HG02610 (cell line): ENCODE results near the gene EIF2B1.

ENCODE experiments used
- ATAC-seq: cut with Tn5 transposase; IDR thresholded peaks from one replicate; pipeline ENCODE4 v1.9.1; 2021; ENCODE audit warnings: mild to moderate bottlenecking, moderate library complexity; ENCODE audit not compliant: unreplicated experiment

The EIF2B1 gene

GRCh38 chr12:123633379-123634141 is at the start of gene EIF2B1, which contains the start of gene GTF2H3:
Gene EIF2B1 (minus strand): TSS chr12:123633686. CDS start chr12:123633557, 129 bp downstream.
Gene GTF2H3 (plus strand): TSS chr12:123633829. CDS start chr12:123633860, 31 bp downstream.
- ATAC-seq: peak; percentile 94

DNA sequence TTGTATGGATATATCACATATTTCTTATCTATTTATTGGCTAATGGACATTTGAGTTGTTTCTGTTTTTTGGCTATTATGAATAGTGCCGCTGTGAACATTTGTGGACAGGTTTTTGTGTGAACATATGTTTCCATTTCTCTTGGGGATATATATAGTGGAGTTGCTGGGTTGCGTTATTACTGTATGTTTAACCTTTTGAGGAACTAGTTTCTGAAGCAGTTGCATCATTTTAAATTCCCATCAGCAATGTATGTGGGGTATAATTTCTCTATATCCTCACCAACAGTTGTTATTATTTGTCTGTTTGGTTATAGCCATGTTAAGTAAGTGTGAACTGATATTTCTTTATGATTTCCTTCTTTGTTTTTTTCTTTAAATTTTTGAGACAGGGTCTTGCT is 48.1 kb upstream of the EIF2B1 start:
- ATAC-seq: peak; percentile 49

DNA sequence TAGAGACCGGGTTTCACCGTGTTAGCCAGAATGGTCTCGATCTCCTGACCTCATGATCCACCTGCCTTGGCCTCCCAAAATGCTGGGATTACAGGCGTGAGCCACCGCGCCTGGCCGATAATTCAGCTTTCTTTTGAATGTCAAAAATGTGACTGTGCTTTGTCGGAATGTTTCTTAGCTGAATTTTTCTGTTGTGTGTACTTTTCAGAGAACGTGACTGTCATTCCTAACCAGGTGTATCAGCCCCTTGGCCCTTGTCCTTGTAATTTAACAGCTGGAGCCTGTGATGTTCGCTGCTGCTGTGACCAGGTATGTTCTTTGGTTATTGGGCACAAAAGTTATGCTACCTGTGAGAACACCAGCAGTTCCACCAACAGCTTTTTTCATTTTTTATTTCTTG is 45.5 kb upstream of the EIF2B1 start:
- no peak for ATAC-seq

GRCh38 chr12:123676616-123677320 is 43.3 kb upstream of the EIF2B1 start:
- no peak for ATAC-seq

- ATAC-seq: no peak
Measured at GRCh38 chr12:123675436-123675835, 42.0 kb upstream of the EIF2B1 start.

DNA sequence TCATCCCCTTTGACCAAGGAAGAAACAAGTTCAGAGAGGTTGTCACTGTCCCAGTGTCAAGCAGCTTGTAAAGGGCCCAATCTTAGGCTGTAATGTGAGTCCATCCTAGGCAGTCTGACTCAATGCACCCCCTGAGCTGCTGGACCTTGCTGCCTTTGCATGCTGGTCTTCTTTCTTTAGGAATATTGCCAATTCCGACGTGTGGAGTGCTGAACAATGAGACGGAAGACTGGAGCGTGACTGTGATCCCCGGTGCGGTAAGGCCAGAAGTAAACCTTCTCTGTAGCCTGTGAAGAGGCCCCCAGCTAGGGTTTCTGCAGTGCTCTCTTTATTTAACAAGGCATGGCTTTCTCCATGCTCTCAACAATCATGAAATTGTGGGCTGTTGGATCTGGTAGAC is 38.4 kb upstream of the EIF2B1 start:
- no peak for ATAC-seq

- peak; percentile 99 for ATAC-seq
Measured at GRCh38 chr12:123670882-123671728, 37.6 kb upstream of the EIF2B1 start, which contains the start of gene TCTN2. Gene TCTN2 (plus strand): TSS chr12:123671113. CDS start chr12:123671241, 128 bp downstream.

- ATAC-seq: no peak
Measured at GRCh38 chr12:123667771-123668170, 34.3 kb upstream of the EIF2B1 start.

DNA sequence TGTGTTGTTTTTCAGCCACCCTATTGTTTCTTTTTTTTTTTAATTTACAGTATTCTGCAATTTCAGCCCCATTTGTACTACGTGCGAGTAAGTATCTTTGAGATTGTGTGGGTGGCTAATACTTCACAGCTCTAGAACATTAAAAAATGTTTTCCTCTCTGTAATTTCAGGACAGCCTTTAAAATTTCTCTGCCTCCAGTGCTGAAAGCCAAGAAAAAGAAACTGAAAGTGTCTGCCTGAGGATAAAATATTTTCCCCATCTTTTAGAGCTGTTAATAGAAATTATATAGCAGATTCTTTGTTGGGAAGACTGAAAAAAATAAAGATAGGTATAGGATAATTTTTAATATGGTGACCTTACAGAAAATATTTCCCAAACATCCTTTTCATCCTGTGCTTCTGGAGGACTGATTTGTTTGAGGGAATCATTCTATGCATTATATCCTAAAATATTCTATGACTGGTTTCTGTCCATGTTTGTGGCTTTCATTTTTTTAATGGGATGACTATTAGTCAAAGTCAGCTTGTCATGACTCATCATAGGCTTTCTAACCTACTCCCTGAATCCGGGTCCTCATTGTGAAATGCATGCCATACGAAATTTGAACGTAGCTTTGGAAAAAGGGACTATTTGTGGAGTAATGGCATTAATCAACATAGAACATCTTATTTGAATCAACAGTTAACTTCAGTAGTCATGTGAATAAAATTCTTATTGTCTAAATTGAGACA is 26.7 kb upstream of the EIF2B1 start:
- peak; percentile 41 for ATAC-seq

DNA sequence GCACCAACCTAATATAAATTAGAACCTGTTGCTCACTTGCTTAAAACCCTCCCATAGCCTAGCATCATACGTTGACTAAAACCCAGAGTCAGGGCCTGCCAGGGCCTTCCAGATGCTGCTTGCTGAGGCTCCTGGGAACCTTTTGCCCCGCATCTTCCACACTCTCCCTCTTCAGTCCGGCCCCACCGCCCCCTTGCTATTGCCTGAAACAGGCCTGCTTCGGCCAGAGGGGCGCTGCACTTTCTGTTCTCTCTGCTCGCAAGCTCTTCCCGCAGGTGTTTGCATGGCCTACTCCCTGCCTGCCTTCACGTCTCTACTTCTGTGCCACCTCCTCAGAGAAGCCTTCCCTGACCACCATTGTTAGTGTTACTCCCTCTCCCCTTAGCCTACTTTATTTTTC is 23.7 kb upstream of the EIF2B1 start:
- ATAC-seq: no peak

- ATAC-seq: no peak
Measured at GRCh38 chr12:123656392-123656791, 22.9 kb upstream of the EIF2B1 start.

GRCh38 chr12:123655420-123655819 is 21.9 kb upstream of the EIF2B1 start:
- peak; percentile 84 for ATAC-seq

- no peak for ATAC-seq
Measured at GRCh38 chr12:123654129-123654701, 20.7 kb upstream of the EIF2B1 start.

GRCh38 chr12:123648401-123648800 is 14.9 kb upstream of the EIF2B1 start:
- no peak for ATAC-seq

DNA sequence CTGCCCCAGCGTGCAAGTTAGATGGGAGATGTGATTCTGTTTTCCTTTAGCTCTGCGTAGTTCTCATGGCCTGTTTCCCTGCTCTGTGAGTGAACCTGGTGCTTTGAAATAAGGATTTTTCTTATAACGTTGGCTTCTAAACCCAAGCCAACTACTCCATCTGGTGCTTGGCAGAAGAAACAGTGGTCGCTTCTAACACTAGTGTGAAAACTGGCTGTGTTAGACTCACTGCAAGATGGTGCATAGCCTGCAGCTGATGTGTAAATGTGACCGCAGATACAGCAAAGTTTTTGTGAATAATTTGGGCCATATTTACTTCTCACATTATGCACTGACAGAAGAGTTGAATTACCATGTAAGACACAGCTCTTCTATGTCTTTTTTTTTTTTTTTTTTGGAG is 12.4 kb upstream of the EIF2B1 start:
- ATAC-seq: no peak

DNA sequence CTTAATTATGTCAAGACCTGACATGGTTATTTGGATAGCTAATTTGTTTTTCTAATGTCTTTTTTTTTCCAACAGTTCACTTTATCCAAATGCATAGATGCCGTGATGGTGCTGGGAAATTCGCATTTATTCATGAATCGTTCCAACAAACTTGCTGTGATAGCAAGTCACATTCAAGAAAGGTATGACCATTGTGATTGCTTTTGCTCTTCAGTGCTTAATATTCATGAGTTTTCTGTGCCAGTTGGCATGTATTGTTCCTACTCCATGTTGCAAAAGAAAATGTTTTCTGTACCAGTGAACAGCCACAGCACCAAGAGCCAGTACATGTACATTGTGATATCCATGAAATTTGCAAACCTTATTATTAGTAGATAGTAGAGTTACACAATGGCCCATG is 11.9 kb upstream of the EIF2B1 start:
- ATAC-seq: no peak

DNA sequence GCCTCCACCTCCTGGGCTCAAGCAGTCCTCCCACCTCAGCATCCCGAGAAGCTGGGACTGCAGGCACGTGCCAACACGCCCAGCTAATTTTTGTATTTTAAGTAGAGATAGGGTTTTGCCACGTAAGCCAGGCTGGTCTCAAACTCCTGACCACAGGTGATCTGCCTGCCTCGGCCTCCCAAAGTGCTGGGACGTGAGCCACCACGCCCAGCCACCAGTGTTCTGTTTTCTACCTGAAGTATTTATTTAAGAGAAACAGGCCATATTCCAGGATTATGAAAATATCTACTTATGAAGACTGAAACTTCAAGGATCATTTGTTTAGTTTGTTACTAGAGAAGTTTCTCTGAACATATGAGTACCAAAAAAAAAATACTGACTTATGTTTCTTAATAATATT is 10.4 kb upstream of the EIF2B1 start:
- ATAC-seq: no peak

GRCh38 chr12:123634142-123634561 is 666 bp upstream of the EIF2B1 start:
- ATAC-seq: no peak

DNA sequence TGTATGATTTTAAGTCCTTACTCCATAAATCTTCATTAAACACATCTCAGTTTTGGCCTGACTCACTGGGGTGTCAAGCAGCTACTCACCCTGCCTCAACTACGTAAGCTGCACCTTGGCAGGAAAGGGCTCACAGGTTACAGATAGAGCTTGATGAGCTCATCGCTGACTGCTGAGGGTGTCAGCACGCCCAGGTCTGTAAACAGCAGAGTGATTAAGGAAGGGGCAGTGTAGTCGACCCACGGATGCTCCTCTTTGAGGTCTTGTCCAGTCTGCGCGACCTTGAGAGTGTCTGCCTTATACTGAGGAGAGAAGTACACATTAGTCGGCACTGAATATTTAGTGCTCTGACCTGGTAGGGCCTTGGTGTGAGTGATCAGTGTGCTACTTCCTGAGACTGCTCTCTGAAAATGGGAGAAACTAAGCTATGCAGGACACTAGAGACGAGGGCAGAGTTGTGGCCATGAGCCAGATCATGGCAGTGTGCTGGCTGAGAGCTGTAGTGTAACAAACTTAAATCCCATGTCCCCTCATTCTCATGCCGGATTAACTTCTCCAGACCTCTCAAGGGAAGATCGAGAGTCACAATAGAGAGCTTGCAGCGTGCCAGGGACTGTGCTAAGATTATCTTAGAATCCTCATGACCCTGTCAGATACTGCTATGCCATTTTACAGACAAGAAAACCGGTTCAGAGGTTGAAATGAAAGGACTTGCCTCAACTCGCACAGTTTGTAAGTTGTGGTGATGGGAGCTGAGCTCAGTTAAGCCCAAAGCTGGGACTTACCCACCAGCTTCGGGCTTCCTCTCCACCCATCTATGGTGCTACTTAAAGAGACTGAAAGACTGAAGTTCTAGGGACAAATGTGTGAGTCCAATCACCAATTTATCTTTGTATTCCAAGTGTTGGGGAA is 11.6 kb downstream of the EIF2B1 start:
- no peak for ATAC-seq
